ENCODE measurements around the gene TNNI3.

DNA sequence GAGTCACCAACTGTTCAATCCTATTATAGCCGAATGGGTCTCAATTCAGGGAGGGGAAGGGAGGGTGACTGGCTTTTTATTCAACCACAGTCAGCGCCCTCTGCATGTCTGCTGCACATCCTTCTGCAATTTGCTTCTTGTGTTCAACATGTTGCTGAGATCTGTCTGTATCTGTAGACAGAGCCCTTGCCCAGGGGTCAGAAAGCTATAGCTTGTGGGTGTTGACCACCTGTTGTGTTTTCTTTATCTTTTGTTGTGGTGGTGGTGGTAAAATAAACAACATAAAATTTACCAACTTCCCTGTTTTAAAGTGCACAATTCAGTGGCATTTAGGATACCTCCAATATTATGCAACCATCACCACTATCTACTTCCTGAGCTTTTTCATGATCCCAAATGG, 52.3 kb downstream of the TNNI3 start:
- TF ChIP-seq, protein P1, sequence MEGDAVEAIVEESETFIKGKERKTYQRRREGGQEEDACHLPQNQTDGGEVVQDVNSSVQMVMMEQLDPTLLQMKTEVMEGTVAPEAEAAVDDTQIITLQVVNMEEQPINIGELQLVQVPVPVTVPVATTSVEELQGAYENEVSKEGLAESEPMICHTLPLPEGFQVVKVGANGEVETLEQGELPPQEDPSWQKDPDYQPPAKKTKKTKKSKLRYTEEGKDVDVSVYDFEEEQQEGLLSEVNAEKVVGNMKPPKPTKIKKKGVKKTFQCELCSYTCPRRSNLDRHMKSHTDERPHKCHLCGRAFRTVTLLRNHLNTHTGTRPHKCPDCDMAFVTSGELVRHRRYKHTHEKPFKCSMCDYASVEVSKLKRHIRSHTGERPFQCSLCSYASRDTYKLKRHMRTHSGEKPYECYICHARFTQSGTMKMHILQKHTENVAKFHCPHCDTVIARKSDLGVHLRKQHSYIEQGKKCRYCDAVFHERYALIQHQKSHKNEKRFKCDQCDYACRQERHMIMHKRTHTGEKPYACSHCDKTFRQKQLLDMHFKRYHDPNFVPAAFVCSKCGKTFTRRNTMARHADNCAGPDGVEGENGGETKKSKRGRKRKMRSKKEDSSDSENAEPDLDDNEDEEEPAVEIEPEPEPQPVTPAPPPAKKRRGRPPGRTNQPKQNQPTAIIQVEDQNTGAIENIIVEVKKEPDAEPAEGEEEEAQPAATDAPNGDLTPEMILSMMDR (IDR thresholded peaks at IDR 0.05): no peak
- TF ChIP-seq EP300 (IDR thresholded peaks at IDR 0.05): no peak
- TF ChIP-seq POLR2AphosphoS5 (IDR thresholded peaks at IDR 0.05): no peak
- no peak for TF ChIP-seq POLR2A (IDR thresholded peaks at IDR 0.05; ENCODE audit: low read depth)

Measured in esophagus muscularis mucosa (tissue), 4 donors.